Breast epithelium (tissue), 3 donors: ENCODE data around the gene CCDC12.

Experiments used
- CTCF ChIP-seq, 3 donors: fragments of 450-650 bp; IDR thresholded peaks; one replicate each; pipeline ENCODE4 v1.5.1; 2016 to 2017; ENCODE audit warnings: antibody characterized with exemption in 3 of 3, mild to moderate bottlenecking in 3 of 3, moderate library complexity in 3 of 3
- POLR2A ChIP-seq: fragments of 450-650 bp; IDR thresholded peaks from one replicate; pipeline ENCODE4 v1.6.1; 2016; ENCODE audit warnings: antibody characterized with exemption, mild to moderate bottlenecking, moderate library complexity
- POLR2AphosphoS5 ChIP-seq, 3 donors: sonication (generic); formaldehyde crosslinking; IDR thresholded peaks; one replicate each; pipeline ENCODE4 v1.6.1; 2017; ENCODE audit warnings: antibody characterized with exemption in 3 of 3

- TF ChIP-seq POLR2A: no peak
- TF ChIP-seq CTCF (IDR thresholded peaks at IDR 0.05): no peak
- TF ChIP-seq POLR2AphosphoS5 (IDR thresholded peaks at IDR 0.05): no peak
These were observed 16.7 kb upstream of the CCDC12 start for GRCh38 chr3:46993292-46993691.
